Measurements from ENCODE around the gene SDF4.

Gene SDF4

GRCh38 chr1:1274931-1275431 is 43.2 kb upstream of the SDF4 start:
- TF ChIP-seq CEBPB (IDR thresholded peaks at IDR 0.05): no peak
- TF ChIP-seq USF1 (IDR thresholded peaks at IDR 0.05): no peak
- TF ChIP-seq TAF1 (IDR thresholded peaks at IDR 0.05; ENCODE audit: low read depth): no peak
- no peak for TF ChIP-seq ZBTB7A (IDR thresholded peaks at IDR 0.05; ENCODE audit: low read depth)
- no peak for TF ChIP-seq NFIC (IDR thresholded peaks at IDR 0.05)
- no peak for TF ChIP-seq TEAD4 (IDR thresholded peaks at IDR 0.05)
- TF ChIP-seq RAD21 (IDR thresholded peaks at IDR 0.05; ENCODE audit: low read depth): no peak
- no peak for TF ChIP-seq YY1 (IDR thresholded peaks at IDR 0.05; ENCODE audit: low read depth)
- no peak for TF ChIP-seq REST (IDR thresholded peaks at IDR 0.05; ENCODE audit: low read depth)
- TF ChIP-seq EGR1 (IDR thresholded peaks at IDR 0.05): no peak
- TF ChIP-seq MAX (IDR thresholded peaks at IDR 0.05): no peak
- TF ChIP-seq CREB1 (IDR thresholded peaks at IDR 0.05; ENCODE audit: low read depth): no peak
- TF ChIP-seq EP300 (IDR thresholded peaks at IDR 0.05; ENCODE audit: borderline replicate concordance): no peak

DNA sequence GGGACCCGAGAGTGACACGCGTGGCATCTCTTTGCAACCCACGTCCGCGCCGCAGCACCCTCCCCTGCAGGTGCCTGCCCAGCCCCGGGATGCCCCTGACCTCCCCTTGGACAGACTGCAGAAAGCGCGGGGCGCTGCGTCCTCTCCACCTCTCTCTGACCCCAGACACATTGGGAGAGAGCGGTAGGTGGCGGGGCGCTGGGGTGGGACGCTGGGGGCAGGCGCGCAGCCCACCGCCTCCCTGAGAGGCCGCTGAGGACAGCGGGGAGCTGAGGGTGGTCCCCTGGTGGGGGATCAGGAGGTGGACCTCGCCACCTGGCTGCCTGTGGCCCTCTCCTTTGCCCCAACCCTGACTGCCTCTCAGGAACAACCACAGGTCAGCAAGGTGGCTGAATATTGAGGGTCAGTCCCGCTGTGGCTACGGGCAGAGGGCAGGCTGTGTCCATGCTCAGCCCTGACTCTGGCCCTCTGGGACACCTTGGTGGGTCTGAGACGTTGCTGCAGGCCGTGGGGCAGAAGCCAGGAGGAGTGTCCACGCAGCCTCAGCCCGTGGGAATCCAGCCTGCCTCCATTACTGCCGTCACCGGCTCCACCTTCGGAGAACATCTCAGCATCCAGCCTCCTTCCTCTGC is 42.6 kb upstream of the SDF4 start:
- no peak for TF ChIP-seq NFIC (IDR thresholded peaks at IDR 0.05)
- no peak for TF ChIP-seq CEBPB (IDR thresholded peaks at IDR 0.05)
- TF ChIP-seq REST (IDR thresholded peaks at IDR 0.05; ENCODE audit: low read depth): no peak
- no peak for TF ChIP-seq FOXM1 (IDR thresholded peaks at IDR 0.05; ENCODE audit: borderline replicate concordance, low read depth)
- no peak for TF ChIP-seq YY1 (IDR thresholded peaks at IDR 0.05; ENCODE audit: low read depth)
- no peak for TF ChIP-seq TAF1 (IDR thresholded peaks at IDR 0.05; ENCODE audit: low read depth)
- no peak for TF ChIP-seq MAX (IDR thresholded peaks at IDR 0.05)
- TF ChIP-seq RAD21 (IDR thresholded peaks at IDR 0.05; ENCODE audit: low read depth): no peak
- no peak for TF ChIP-seq TCF12 (IDR thresholded peaks at IDR 0.05; ENCODE audit: low read depth)
- TF ChIP-seq CREB1 (IDR thresholded peaks at IDR 0.05; ENCODE audit: low read depth): no peak
- no peak for TF ChIP-seq USF1 (IDR thresholded peaks at IDR 0.05)

GRCh38 chr1:1273512-1274298 is 41.9 kb upstream of the SDF4 start, which contains the start of gene UBE2J2:
Gene UBE2J2 (minus strand): TSS chr1:1273854. CDS start chr1:1267992, 5,862 bp downstream.
- TF ChIP-seq TCF12 (IDR thresholded peaks at IDR 0.05; ENCODE audit: low read depth) (peak; percentile 69; the same call in 1 of the 2 replicates), CREB1 (IDR thresholded peaks at IDR 0.05; ENCODE audit: low read depth) (no peak), ZBTB7A (IDR thresholded peaks at IDR 0.05; ENCODE audit: low read depth) (peak; percentile 81), EP300 (IDR thresholded peaks at IDR 0.05; ENCODE audit: borderline replicate concordance) (peak; percentile 58; the same call in 1 of the 2 replicates), YY1 (IDR thresholded peaks at IDR 0.05; ENCODE audit: low read depth) (peak; percentile 97), USF1 (IDR thresholded peaks at IDR 0.05) (0 out of 2 replicates have a peak, but pooled peaks have one; percentile 22), EGR1 (IDR thresholded peaks at IDR 0.05) (peak; percentile 66; the same call in 1 of the 2 replicates), MAX (IDR thresholded peaks at IDR 0.05) (peak; percentile 79), NFIC (IDR thresholded peaks at IDR 0.05) (no peak), FOXM1 (IDR thresholded peaks at IDR 0.05; ENCODE audit: borderline replicate concordance, low read depth) (no peak), RAD21 (IDR thresholded peaks at IDR 0.05; ENCODE audit: low read depth) (no peak), REST (IDR thresholded peaks at IDR 0.05; ENCODE audit: low read depth) (no peak), TAF1 (IDR thresholded peaks at IDR 0.05; ENCODE audit: low read depth) (peak; percentile 80), CEBPB (IDR thresholded peaks at IDR 0.05) (no peak), TEAD4 (IDR thresholded peaks at IDR 0.05) (0 out of 2 replicates have a peak, but pooled peaks have one; percentile 19)

Measured in Ishikawa (cell line).